Erythroblast (primary cell): ENCODE data around the gene TIMM8B.

Experiments
- GATA1 ChIP-seq: IDR thresholded peaks from 2 replicates; pipeline ENCODE4 v1.6.1; 2011; ENCODE audit warnings: low read depth, mild to moderate bottlenecking, control low read depth, low read length, moderate library complexity
- POLR2A ChIP-seq: IDR thresholded peaks from 2 replicates; pipeline ENCODE4 v1.6.1; 2011; ENCODE audit warnings: mild to moderate bottlenecking, low read length

DNA sequence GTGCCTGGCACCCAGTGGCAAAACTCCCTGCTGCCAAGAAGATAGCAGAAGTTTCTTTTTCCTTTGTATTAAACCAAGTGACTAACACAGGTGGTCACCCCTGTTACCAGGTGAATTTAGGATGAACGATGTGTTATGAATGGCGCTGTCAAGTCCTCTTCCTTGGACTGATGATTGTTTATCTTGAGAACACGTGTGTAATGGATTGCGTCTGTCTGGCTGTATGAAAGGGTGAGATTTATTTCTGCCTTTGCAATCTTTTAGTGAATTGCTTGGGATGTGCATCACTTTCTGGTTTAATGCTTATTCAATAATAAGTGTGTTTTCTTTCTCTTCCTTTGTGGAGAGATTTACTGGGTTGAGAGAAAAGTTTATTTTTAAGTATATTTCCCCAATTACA, 36.6 kb upstream of the TIMM8B start:
- TF ChIP-seq POLR2A = no peak
- no peak for TF ChIP-seq GATA1
